GM10266 (cell line): ENCODE measurements around the gene DIDO1.

Experiments
- DNase-seq: peaks from one replicate; pipeline ENCODE4 v3.0.0; 2012; ENCODE audit errors: extremely low spot score
- CTCF ChIP-seq: IDR thresholded peaks from 2 replicates; pipeline ENCODE4 v1.5.1; 2012; ENCODE audit warnings: mild to moderate bottlenecking, low read depth; ENCODE audit not compliant: control insufficient read depth, insufficient read depth; ENCODE audit errors: missing control alignments

DIDO1 gene

GRCh38 chr20:62956387-62957135, 30.3 kb upstream of the DIDO1 start:
- no peak for DNase-seq
- TF ChIP-seq CTCF: no peak

GRCh38 chr20:62955519-62956386, 29.4 kb upstream of the DIDO1 start:
- DNase-seq: no peak
- TF ChIP-seq CTCF: no peak

GRCh38 chr20:62953839-62954703, 27.8 kb upstream of the DIDO1 start:
- TF ChIP-seq CTCF: no peak
- peak; percentile 91 for DNase-seq

GRCh38 chr20:62952968-62953838, 26.9 kb upstream of the DIDO1 start:
- TF ChIP-seq CTCF: peak; percentile 12
- no peak for DNase-seq

- peak; percentile 21 for TF ChIP-seq CTCF
- peak; percentile 89 for DNase-seq
These were observed 26.2 kb upstream of the DIDO1 start, which contains the start of gene SLC17A9 for GRCh38 chr20:62952373-62952967. TSS of gene SLC17A9 (plus strand) at chr20:62952709. CDS start at chr20:62952831, 122 bp downstream.

- no peak for TF ChIP-seq CTCF
- DNase-seq: no peak
These were observed 25.6 kb upstream of the DIDO1 start for GRCh38 chr20:62951896-62952372.
